Ascending aorta (tissue), 2 donors: ENCODE data around the gene DCAF10. TPM values are rescaled to one million over a fixed set of nuclear protein-coding genes. Genes with fewer than 3 reads are reported as not detected.
"Not testable (repeated sequence)": the region's sequence is repeated elsewhere in the genome, so short reads cannot be mapped to it uniquely, and the experiment has no call there.

Experiments used
- DNase-seq, 2 donors: peaks; one replicate each; pipeline ENCODE4 v3.0.0-alpha.2; 2019; ENCODE audit warnings: low spot score in 2 of 2
- H3K27ac ChIP-seq, 2 donors: fragments of 200-600 bp; sonication (generic); one replicate each; pipeline ENCODE4 v1.5.1; 2016 to 2017; ENCODE audit warnings: mild to moderate bottlenecking in 1 of 2
- H3K27me3 ChIP-seq: fragments of 200-600 bp; sonication (generic); one replicate; pipeline ENCODE4 v1.5.1; 2017
- H3K36me3 ChIP-seq, 2 donors: fragments of 200-600 bp; sonication (generic); one replicate each; pipeline ENCODE4 v1.5.1; 2016
- H3K4me1 ChIP-seq, 2 donors: fragments of 200-600 bp; sonication (generic); one replicate each; pipeline ENCODE4 v1.5.1; 2016 to 2017; ENCODE audit warnings: mild to moderate bottlenecking in 1 of 2
- H3K4me3 ChIP-seq, 2 donors: fragments of 200-600 bp; sonication (generic); one replicate each; pipeline ENCODE4 v1.5.1; 2016 to 2017; ENCODE audit warnings: mild to moderate bottlenecking in 1 of 2
- H3K9me3 ChIP-seq, 2 donors: fragments of 200-600 bp; sonication (generic); one replicate each; pipeline ENCODE4 v1.5.1; 2016
- intact Hi-C: fragments of 100-400 bp; cut with DNase I; formaldehyde crosslinking; loops from one replicate; pipeline ENCODE4 v1.15.1; 2023
- total RNA-seq: library from RNA; depleted of rRNA; stranded (reverse); fragments of >200 nt; gene quantifications from one replicate; pipeline ENCODE4 v1.1.0, GENCODE V29; 2016
- TF ChIP-seq, protein P1 (sequence below), 3 experiments: fragments of 200-600 bp in 2 of 3; fragments of 450-650 bp in 1 of 3; sonication (generic) in 2 of 3; IDR thresholded peaks; one replicate each; pipeline ENCODE4 v1.5.1; 2016 to 2019; ENCODE audit warnings: antibody characterized with exemption in 3 of 3, mild to moderate bottlenecking in 1 of 3, moderate library complexity in 1 of 3

The DCAF10 gene
- total RNA-seq, 1 donor from 2014 or later: 23.5 TPM

DNA sequence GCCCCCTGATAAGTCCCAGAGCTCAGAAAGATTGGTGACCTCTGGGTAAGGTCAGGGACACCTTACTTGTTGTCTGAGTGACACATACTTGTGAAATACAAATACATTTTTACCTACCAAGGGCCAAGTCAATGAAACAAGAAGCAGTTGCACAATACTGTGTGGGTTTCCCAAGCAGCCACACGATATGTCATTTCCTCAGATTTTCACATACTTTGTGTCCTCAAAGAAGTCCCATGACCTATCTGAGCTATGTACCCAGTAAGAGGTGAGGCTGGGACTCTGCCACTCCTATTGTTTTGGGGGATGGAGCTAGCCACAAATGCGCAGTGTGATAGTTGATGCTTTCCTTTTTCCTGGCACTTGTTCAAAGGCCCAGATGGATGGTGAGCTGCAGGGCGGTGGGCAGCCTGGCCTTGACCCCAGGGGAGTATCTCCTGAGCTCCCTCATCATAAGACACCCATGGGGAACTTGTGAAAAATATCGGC, 108.1 kb downstream of the DCAF10 start:
- Histone ChIP-seq H3K4me3 (no peak overlapping the region), H3K9me3 (no peaks in the 10 kb centered on the region), H3K27me3 (no peaks in the 10 kb centered on the region), H3K27ac (no peak overlapping the region), H3K4me1 (peaks cover 0 to 3% of the 10 kb centered on the region in 2 donors), H3K36me3 (no peaks in the 10 kb centered on the region)
- TF ChIP-seq, protein P1, sequence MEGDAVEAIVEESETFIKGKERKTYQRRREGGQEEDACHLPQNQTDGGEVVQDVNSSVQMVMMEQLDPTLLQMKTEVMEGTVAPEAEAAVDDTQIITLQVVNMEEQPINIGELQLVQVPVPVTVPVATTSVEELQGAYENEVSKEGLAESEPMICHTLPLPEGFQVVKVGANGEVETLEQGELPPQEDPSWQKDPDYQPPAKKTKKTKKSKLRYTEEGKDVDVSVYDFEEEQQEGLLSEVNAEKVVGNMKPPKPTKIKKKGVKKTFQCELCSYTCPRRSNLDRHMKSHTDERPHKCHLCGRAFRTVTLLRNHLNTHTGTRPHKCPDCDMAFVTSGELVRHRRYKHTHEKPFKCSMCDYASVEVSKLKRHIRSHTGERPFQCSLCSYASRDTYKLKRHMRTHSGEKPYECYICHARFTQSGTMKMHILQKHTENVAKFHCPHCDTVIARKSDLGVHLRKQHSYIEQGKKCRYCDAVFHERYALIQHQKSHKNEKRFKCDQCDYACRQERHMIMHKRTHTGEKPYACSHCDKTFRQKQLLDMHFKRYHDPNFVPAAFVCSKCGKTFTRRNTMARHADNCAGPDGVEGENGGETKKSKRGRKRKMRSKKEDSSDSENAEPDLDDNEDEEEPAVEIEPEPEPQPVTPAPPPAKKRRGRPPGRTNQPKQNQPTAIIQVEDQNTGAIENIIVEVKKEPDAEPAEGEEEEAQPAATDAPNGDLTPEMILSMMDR (IDR thresholded peaks at IDR 0.05): no peak
- DNase-seq: no peak
- intact Hi-C loops: loop anchor here (10.0 kb wide), 3 partner anchors 124 to 516 kb away; partner anchors contain the start of genes ALDH1B1, EXOSC3 and IGFBPL1

DNA sequence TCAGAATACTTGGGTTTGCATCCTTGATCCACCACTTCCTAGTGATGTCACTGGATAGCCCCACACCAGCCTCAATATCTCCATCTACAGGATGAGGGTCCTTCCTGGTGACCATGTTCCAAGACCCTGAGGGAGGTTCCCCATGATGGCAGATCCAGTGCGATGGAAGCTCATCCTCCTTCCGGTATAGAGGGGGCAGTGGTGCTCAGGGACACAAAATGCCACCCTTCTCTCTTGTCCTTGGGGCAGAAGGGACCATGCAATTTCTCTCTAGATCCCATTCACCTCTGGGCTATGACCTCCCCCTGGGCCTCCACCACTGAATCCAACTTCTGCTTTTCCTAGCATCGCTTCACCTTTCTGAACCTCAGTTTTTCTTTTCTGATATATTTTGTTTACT, 108.7 kb downstream of the DCAF10 start:
- intact Hi-C loops: loop anchor here (10.0 kb wide), 3 partner anchors 125 to 515 kb away; partner anchors contain the start of genes ALDH1B1, EXOSC3 and IGFBPL1
- Histone ChIP-seq H3K9me3 (no peaks in the 10 kb centered on the region), H3K4me3 (no peak overlapping the region), H3K27me3 (no peaks in the 10 kb centered on the region), H3K27ac (no peak overlapping the region), H3K36me3 (no peaks in the 10 kb centered on the region), H3K4me1 (peaks cover 0 to 3% of the 10 kb centered on the region in 2 donors)
- TF ChIP-seq, protein P1 (IDR thresholded peaks at IDR 0.05): no peak
- DNase-seq: no peak

DNA sequence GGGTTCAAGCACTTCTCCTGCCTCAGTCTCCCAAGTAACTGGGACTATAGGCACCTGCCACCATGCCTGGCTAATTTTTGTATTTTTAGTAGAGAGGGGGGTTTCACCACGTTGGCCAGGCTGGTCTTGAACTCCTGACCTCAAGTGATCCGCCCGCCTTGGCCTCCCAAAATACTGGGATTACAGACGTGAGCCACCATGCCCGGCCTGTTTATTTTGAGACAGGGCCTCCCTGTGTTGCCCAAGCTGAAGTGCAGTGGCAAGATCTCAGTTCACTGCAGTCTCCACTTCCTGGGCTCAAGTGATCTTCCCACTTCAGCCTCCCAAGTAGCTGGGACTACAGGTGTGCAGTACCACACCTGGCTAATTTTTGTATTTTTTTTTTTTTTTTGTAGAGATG, 109.2 kb downstream of the DCAF10 start:
- intact Hi-C loops: loop anchor here (10.0 kb wide), 3 partner anchors 125 to 515 kb away; partner anchors contain the start of genes ALDH1B1, EXOSC3 and IGFBPL1

DNA sequence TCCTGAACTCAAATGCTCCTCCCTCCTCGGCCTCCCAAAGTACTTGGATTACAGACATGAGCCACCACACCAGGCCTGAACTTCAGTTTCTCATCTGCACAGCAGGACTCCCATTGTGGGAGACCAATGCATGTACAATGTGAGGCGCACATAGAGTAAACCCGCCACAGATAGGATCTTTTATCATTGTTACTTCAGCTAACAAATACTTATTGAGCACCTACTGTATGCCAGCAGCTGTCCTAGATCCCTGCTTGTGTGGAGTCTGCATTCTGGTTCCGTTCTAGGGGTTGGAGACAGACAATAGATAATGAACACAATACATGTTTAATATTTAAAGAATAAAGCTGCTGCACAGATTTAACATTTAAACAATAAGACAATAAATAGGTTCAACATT, 109.7 kb downstream of the DCAF10 start:
- Histone ChIP-seq H3K9me3 (no peaks in the 10 kb centered on the region), H3K27ac (no peak overlapping the region), H3K36me3 (no peaks in the 10 kb centered on the region), H3K27me3 (no peaks in the 10 kb centered on the region), H3K4me3 (no peak overlapping the region), H3K4me1 (no peaks in the 10 kb centered on the region)
- no peak for DNase-seq
- TF ChIP-seq, protein P1 (IDR thresholded peaks at IDR 0.05): no peak
- intact Hi-C loops: no loop called here

More for the DNA sequence above, 109.2 kb downstream of the DCAF10 start:
- H3K4me1 ChIP-seq, H3K27ac ChIP-seq, DNase-seq, H3K4me3 ChIP-seq, H3K9me3 ChIP-seq, H3K36me3 ChIP-seq, H3K27me3 ChIP-seq: not testable (repeated sequence)

DNA sequence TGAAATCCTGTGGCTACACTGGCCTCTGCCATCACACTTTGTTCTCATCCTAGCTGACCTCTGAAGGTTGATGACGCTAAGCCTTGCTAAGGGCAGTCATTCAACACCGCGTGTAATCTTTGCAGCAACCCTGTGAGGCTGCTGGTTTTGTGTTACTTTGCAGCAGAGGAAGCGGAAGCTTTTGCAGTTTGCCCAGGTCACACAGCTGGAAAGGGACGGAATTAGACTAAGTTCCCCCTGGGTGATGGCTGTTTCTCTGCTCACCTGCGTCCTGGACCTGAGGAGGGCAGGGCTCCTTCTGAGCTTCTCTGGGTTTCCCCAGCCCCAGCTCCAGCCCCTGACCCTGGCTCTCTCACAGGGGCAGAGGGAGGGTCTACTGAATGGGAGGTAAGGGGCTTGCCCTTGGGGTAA, 110.7 kb downstream of the DCAF10 start:
- TF ChIP-seq, protein P1 (IDR thresholded peaks at IDR 0.05): no peak
- DNase-seq: no peak

DNA sequence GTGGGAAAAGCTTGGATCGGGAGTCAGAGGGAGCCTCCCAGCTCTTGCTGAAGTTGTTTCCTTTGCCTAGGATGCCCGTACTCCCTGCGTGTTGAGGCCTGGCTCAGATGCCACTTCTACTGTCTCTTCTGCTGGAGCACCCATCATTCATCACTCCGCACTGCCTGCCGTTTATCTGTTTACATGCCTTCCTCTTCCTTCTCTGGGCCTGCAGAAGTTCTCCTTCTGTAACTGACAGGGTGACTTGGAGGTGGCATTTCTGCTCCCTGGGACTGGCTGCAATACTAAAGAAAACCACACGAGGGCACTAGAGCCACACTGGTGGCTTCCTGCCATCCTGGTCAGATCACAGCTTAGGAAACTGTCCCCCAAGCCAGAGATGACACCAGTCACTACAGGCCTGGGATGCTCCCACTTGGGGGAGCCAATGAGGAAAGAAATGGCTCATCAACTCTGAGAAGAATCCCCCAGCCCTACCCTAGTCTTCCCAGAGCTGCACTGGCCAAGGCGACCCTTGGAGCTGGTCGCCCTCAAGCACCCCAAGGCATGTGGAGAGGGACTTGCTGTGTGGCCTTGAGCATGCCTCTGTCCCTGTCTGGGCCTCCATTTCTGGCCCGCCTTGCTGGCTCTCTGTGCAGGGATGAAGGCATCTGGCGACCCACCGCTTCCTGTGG, 113.0 kb downstream of the DCAF10 start:
- peak; percentile 41 to 90 for DNase-seq
- Histone ChIP-seq H3K36me3 (peaks cover 7 to 15% of the 10 kb centered on the region in 2 donors), H3K4me1 (no peaks in the 10 kb centered on the region), H3K4me3 (no peak overlapping the region), H3K9me3 (no peaks in the 10 kb centered on the region), H3K27ac (no peak overlapping the region), H3K27me3 (no peaks in the 10 kb centered on the region)
- TF ChIP-seq, protein P1 (IDR thresholded peaks at IDR 0.05): peak; percentile 91 to 99 (median 95)
- intact Hi-C loops: loop anchor here (1.0 to 2.0 kb wide), 3 partner anchors 175 to 450 kb away; no protein-coding TSS in a partner anchor

More for the DNA sequence above, 110.7 kb downstream of the DCAF10 start:
- H3K4me1 ChIP-seq: no peaks in the 10 kb centered on the region
- H3K27ac ChIP-seq: no peak overlapping the region
- no peaks in the 10 kb centered on the region for H3K9me3 ChIP-seq
- no peak overlapping the region for H3K4me3 ChIP-seq
- H3K27me3 ChIP-seq: no peaks in the 10 kb centered on the region
- intact Hi-C loops: no loop called here
- H3K36me3 ChIP-seq: peaks cover 2 to 3% of the 10 kb centered on the region in 2 donors
